Erythroblast (primary cell): ENCODE measurements around the gene ALKBH3.

Experiments used
- GATA1 ChIP-seq: IDR thresholded peaks from 2 replicates; pipeline ENCODE4 v1.6.1; 2011; ENCODE audit warnings: low read depth, mild to moderate bottlenecking, control low read depth, low read length, moderate library complexity
- POLR2A ChIP-seq: IDR thresholded peaks from 2 replicates; pipeline ENCODE4 v1.6.1; 2011; ENCODE audit warnings: mild to moderate bottlenecking, low read length

GRCh38 chr11:43866520-43866919 is 14.1 kb upstream of the ALKBH3 start:
- TF ChIP-seq POLR2A = no peak
- no peak for TF ChIP-seq GATA1
